Panc1 (cell line): Measurements from ENCODE around the gene MS4A15. TPM values are rescaled to one million over a fixed set of nuclear protein-coding genes. Genes with fewer than 3 reads are reported as not detected.

Experiments used
- ATAC-seq: fragments of 200-7000 bp; cut with Tn5 transposase; 2 replicates; pipeline ENCODE4 v1.9.1; 2020; ENCODE audit warnings: mild to moderate bottlenecking, moderate library complexity
- BruUV-seq: library from RNA; stranded (reverse); fragments of 400-500 nt; replicated peaks from 2 replicates; lab custom pipeline; 2021; lab: Mats Ljungman, UMichigan
- CTCF ChIA-PET: fragments of 300-600 bp; sonication (Branson Sonifier 250); formaldehyde crosslinking; loops from one replicate; lab custom pipeline; 2022; ENCODE audit warnings: antibody characterized with exemption; lab: Charles Lee
- POLR2A ChIA-PET: fragments of 300-600 bp; sonication (Branson Sonifier 250); formaldehyde crosslinking; loops from one replicate; lab custom pipeline; 2022; ENCODE audit warnings: antibody characterized with exemption; lab: Charles Lee
- DNase-seq: peaks from one replicate; pipeline ENCODE4 v3.0.0-alpha.2; 2010; ENCODE audit warnings: low read depth, low spot score
- H3K27ac ChIP-seq: 2 replicates; pipeline ENCODE4 v1.5.1; 2011; ENCODE audit warnings: mild to moderate bottlenecking, low read length, inconsistent platforms
- H3K27me3 ChIP-seq: fragments of 200-500 bp; sonication (Bioruptor generic); 2 replicates; pipeline ENCODE4 v1.6.0; 2014; ENCODE audit warnings: low read length, inconsistent platforms; ENCODE audit not compliant: control insufficient read depth, insufficient read depth
- H3K36me3 ChIP-seq: fragments of 200-500 bp; sonication (Bioruptor generic); 2 replicates; pipeline ENCODE4 v1.5.1; 2014; ENCODE audit warnings: inconsistent platforms, mild to moderate bottlenecking, low read length, moderate library complexity; ENCODE audit not compliant: control insufficient read depth, insufficient read depth
- H3K4me1 ChIP-seq: 2 replicates; pipeline ENCODE4 v1.5.1; 2011; ENCODE audit warnings: inconsistent platforms, mild to moderate bottlenecking, low read length, moderate library complexity; ENCODE audit not compliant: control insufficient read depth, insufficient read depth
- H3K4me3 ChIP-seq, 2 experiments: 2 replicates each; pipeline ENCODE4 v1.5.1; 2011 to 2012; ENCODE audit warnings: low read depth in 2 of 2, low read length in 2 of 2, mild to moderate bottlenecking in 2 of 2, inconsistent platforms in 1 of 2, moderate library complexity in 1 of 2
- H3K9me3 ChIP-seq: fragments of 200-500 bp; sonication (Bioruptor generic); 2 replicates; pipeline ENCODE4 v1.5.1; 2014; ENCODE audit warnings: low read depth, mild to moderate bottlenecking, inconsistent platforms, low read length, moderate library complexity; ENCODE audit not compliant: control insufficient read depth, insufficient read depth
- CTCF ChIP-seq: fragments of 450-650 bp; IDR thresholded peaks from 2 replicates; pipeline ENCODE4 v1.5.1; 2017; ENCODE audit warnings: mild to moderate bottlenecking
- POLR2AphosphoS5 ChIP-seq: IDR thresholded peaks from 2 replicates; pipeline ENCODE4 v1.6.1; 2012; ENCODE audit warnings: mild to moderate bottlenecking, low read depth, low read length, moderate library complexity
- REST ChIP-seq, 2 experiments: IDR thresholded peaks; 2 replicates each; pipeline ENCODE4 v1.6.1; 2011 to 2012; ENCODE audit warnings: low read depth in 2 of 2, control low read depth in 1 of 2, low read length in 1 of 2, mild to moderate bottlenecking in 1 of 2, moderate library complexity in 1 of 2; ENCODE audit not compliant: insufficient read depth in 1 of 2
- SIN3A ChIP-seq: IDR thresholded peaks from 2 replicates; pipeline ENCODE4 v1.6.1; 2012; ENCODE audit warnings: low read depth, mild to moderate bottlenecking, low read length, moderate library complexity, borderline replicate concordance; ENCODE audit not compliant: insufficient read depth
- TCF7L2 ChIP-seq: IDR thresholded peaks from 2 replicates; pipeline ENCODE4 v1.6.1; 2011; ENCODE audit warnings: mild to moderate bottlenecking, low read depth, low read length, inconsistent platforms
- in situ Hi-C: cut with HindIII; loops from 2 replicates; pipeline ENCODE4 v1.10.0; 2016; ENCODE audit warnings: low sequenced_read_pairs, low pct_unique_long_range_greater_than_20kb
- intact Hi-C: fragments of 100-400 bp; cut with micrococcal nuclease; formaldehyde crosslinking; loops from one replicate; pipeline ENCODE4 v1.10.0; 2022; ENCODE audit not compliant: unreplicated experiment
- total RNA-seq: library from RNA; stranded (reverse); gene quantifications from one replicate; pipeline ENCODE4 v1.2.1, GENCODE V29; 2021; ENCODE audit not compliant: unreplicated experiment

The MS4A15 gene
- total RNA-seq, 1 experiment from 2014 or later: not detected

- POLR2A ChIA-PET: no interaction called here
- in situ Hi-C loops (no loop called here), intact Hi-C loops (no loop called here)
- H3K36me3 ChIP-seq: no peaks in the 10 kb centered on the region
- H3K27me3 ChIP-seq: peaks cover 7% of the 10 kb centered on the region; the same call in 1 of the 2 replicates
- no peak overlapping the region for H3K27ac ChIP-seq
- DNase-seq (no peak), ATAC-seq (no peak)
- H3K4me3 ChIP-seq: no peak overlapping the region
- BruUV-seq: no TSS peak
- TF ChIP-seq SIN3A (no peak), POLR2AphosphoS5 (no peak), CTCF (no peak), TCF7L2 (no peak), REST (IDR thresholded peaks at IDR 0.05; ENCODE audit: insufficient read depth in 1 of 2, low read depth in 2 of 2, low read length in 1 of 2) (no peak)
- H3K4me1 ChIP-seq: no peaks in the 10 kb centered on the region
- CTCF ChIA-PET: no interaction called here
- H3K9me3 ChIP-seq: no peaks in the 10 kb centered on the region
Observed at GRCh38 chr11:60797846-60798630, 41.4 kb downstream of the MS4A15 start.

GRCh38 chr11:60798631-60799030 is 42.0 kb downstream of the MS4A15 start:
- intact Hi-C loops: no loop called here
- no peak for TF ChIP-seq CTCF
- TF ChIP-seq SIN3A: no peak
- no peak for TF ChIP-seq REST (IDR thresholded peaks at IDR 0.05; ENCODE audit: insufficient read depth in 1 of 2, low read depth in 2 of 2, low read length in 1 of 2)
- no peak for TF ChIP-seq POLR2AphosphoS5
- TF ChIP-seq TCF7L2: no peak
- ChIA-PET POLR2A (no interaction called here), CTCF (no interaction called here)
- DNase-seq (no peak), ATAC-seq (no peak)
- in situ Hi-C loops: no loop called here
- H3K27ac ChIP-seq: no peak overlapping the region
- H3K4me1 ChIP-seq: no peaks in the 10 kb centered on the region
- BruUV-seq: no TSS peak
- no peak overlapping the region for H3K4me3 ChIP-seq
- peaks cover 7% of the 10 kb centered on the region; the same call in 1 of the 2 replicates for H3K27me3 ChIP-seq
- H3K36me3 ChIP-seq: no peaks in the 10 kb centered on the region
- H3K9me3 ChIP-seq: no peaks in the 10 kb centered on the region
